Smooth muscle cell (in vitro differentiated cells): ENCODE measurements around the gene AGPS. TPM values are rescaled to one million over a fixed set of nuclear protein-coding genes. Genes with fewer than 3 reads are reported as not detected.
A peak's percentile ranks its signal among the peaks of the same experiment; 100 is the strongest.

Experiments
- DNase-seq: peaks from one replicate; lab custom pipeline; 2025; ENCODE audit not compliant: unreplicated experiment; lab: John Stamatoyannopoulos, UW
- H2AFZ ChIP-seq: fragments of 200-600 bp; sonication (generic); 2 replicates; pipeline ENCODE4 v1.6.0; 2016; ENCODE audit warnings: antibody characterized with exemption, low read depth, mild to moderate bottlenecking
- H3F3A ChIP-seq: fragments of 200-600 bp; sonication (generic); 2 replicates; pipeline ENCODE4 v1.6.0; 2017; ENCODE audit warnings: antibody characterized with exemption, low read depth
- H3K27ac ChIP-seq: fragments of 200-600 bp; sonication (generic); 2 replicates; pipeline ENCODE4 v1.5.1; 2016; ENCODE audit warnings: low read depth, mild to moderate bottlenecking
- H3K27me3 ChIP-seq: fragments of 200-600 bp; sonication (generic); 2 replicates; pipeline ENCODE4 v1.6.1; 2016; ENCODE audit warnings: low read depth, mild to moderate bottlenecking
- H3K36me3 ChIP-seq: fragments of 200-600 bp; sonication (generic); 2 replicates; pipeline ENCODE4 v1.5.1; 2016; ENCODE audit warnings: low read depth
- H3K4me1 ChIP-seq: fragments of 200-600 bp; sonication (generic); 2 replicates; pipeline ENCODE4 v1.5.1; 2016; ENCODE audit warnings: low read depth
- H3K4me2 ChIP-seq: fragments of 200-600 bp; sonication (generic); 2 replicates; pipeline ENCODE4 v1.6.0; 2016; ENCODE audit warnings: mild to moderate bottlenecking
- H3K4me3 ChIP-seq: fragments of 200-600 bp; sonication (generic); 2 replicates; pipeline ENCODE4 v1.5.1; 2016; ENCODE audit warnings: mild to moderate bottlenecking
- H3K79me2 ChIP-seq: fragments of 200-600 bp; sonication (generic); 2 replicates; pipeline ENCODE4 v1.6.0; 2016; ENCODE audit warnings: low read depth, mild to moderate bottlenecking
- H3K9ac ChIP-seq: fragments of 200-600 bp; sonication (generic); 2 replicates; pipeline ENCODE4 v1.6.0; 2016; ENCODE audit warnings: low read depth
- H3K9me3 ChIP-seq: fragments of 200-600 bp; sonication (generic); replicated peaks from 2 replicates; pipeline ENCODE4 v1.5.1; 2016; ENCODE audit warnings: low read depth
- H4K20me1 ChIP-seq: fragments of 200-600 bp; sonication (generic); 2 replicates; pipeline ENCODE4 v1.6.0; 2016; ENCODE audit warnings: low read depth
- WGBS: methylation state at CpG from one replicate; pipeline ENCODE4 v1.1.7; 2016; ENCODE audit warnings: low lambda C conversion rate; 5-methylcytosine and 5-hydroxymethylcytosine counted together
- polyA plus RNA-seq: library from polyadenylated mRNA; unstranded; fragments of >200 nt; fragmentation: Nextera tagmentation; extraction: Ambion mirVana; gene quantifications from 2 replicates; pipeline ENCODE4 v1.2.1, GENCODE V29; 2016
- total RNA-seq: library from RNA; depleted of rRNA; stranded (reverse); fragments of >200 nt; gene quantifications from 2 replicates; pipeline ENCODE4 v1.2.3, GENCODE V29; 2014
- TF ChIP-seq, protein P1 (sequence below): fragments of 200-600 bp; sonication (generic); IDR thresholded peaks from 2 replicates; pipeline ENCODE4 v1.5.1; 2017; ENCODE audit warnings: borderline replicate concordance, mild to moderate bottlenecking, antibody characterized with exemption; ENCODE audit not compliant: insufficient read depth, poor library complexity, severe bottlenecking

AGPS gene
- total and polyA plus RNA-seq, 2 experiments from 2014 or later, result 19.5 to 41.4 TPM

GRCh38 chr2:177467646-177468045 is 75.1 kb downstream of the AGPS start:
- peak overlapping the region; percentile 21 for H3K27ac ChIP-seq
- peaks cover 3% of the 10 kb centered on the region for H3K4me1 ChIP-seq
- no peak overlapping the region for H3K9ac ChIP-seq
- H4K20me1 ChIP-seq, result no peaks in the 10 kb centered on the region
- no peak for DNase-seq
- no peaks in the 10 kb centered on the region for H3K9me3 ChIP-seq
- no peaks in the 10 kb centered on the region for H3K27me3 ChIP-seq
- peaks cover 13% of the 10 kb centered on the region for H3K36me3 ChIP-seq
- no peaks in the 10 kb centered on the region for H3K79me2 ChIP-seq
- TF ChIP-seq, protein P1, sequence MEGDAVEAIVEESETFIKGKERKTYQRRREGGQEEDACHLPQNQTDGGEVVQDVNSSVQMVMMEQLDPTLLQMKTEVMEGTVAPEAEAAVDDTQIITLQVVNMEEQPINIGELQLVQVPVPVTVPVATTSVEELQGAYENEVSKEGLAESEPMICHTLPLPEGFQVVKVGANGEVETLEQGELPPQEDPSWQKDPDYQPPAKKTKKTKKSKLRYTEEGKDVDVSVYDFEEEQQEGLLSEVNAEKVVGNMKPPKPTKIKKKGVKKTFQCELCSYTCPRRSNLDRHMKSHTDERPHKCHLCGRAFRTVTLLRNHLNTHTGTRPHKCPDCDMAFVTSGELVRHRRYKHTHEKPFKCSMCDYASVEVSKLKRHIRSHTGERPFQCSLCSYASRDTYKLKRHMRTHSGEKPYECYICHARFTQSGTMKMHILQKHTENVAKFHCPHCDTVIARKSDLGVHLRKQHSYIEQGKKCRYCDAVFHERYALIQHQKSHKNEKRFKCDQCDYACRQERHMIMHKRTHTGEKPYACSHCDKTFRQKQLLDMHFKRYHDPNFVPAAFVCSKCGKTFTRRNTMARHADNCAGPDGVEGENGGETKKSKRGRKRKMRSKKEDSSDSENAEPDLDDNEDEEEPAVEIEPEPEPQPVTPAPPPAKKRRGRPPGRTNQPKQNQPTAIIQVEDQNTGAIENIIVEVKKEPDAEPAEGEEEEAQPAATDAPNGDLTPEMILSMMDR, result no peak
- no peak overlapping the region for H2AFZ ChIP-seq
- no peak overlapping the region for H3K4me2 ChIP-seq
- H3K4me3 ChIP-seq, result no peak overlapping the region
- 60% methylated on average over 1 of the region's 1 CpG for WGBS
- no peaks in the 10 kb centered on the region for H3F3A ChIP-seq

GRCh38 chr2:177471990-177472389 is 79.4 kb downstream of the AGPS start:
- H3K4me1 ChIP-seq, result peaks cover 3% of the 10 kb centered on the region
- TF ChIP-seq, protein P1, result no peak
- no peak overlapping the region for H2AFZ ChIP-seq
- H3K4me2 ChIP-seq, result no peak overlapping the region
- no peak overlapping the region for H3K27ac ChIP-seq
- no peaks in the 10 kb centered on the region for H3K9me3 ChIP-seq
- no peaks in the 10 kb centered on the region for H3F3A ChIP-seq
- DNase-seq, result no peak
- WGBS, result 100% methylated on average over 2 of the region's 2 CpGs
- no peak overlapping the region for H3K9ac ChIP-seq
- H3K27me3 ChIP-seq, result no peaks in the 10 kb centered on the region
- H3K4me3 ChIP-seq, result no peak overlapping the region
- H4K20me1 ChIP-seq, result no peaks in the 10 kb centered on the region
- H3K36me3 ChIP-seq, result peaks cover 13% of the 10 kb centered on the region
- H3K79me2 ChIP-seq, result no peaks in the 10 kb centered on the region

DNA sequence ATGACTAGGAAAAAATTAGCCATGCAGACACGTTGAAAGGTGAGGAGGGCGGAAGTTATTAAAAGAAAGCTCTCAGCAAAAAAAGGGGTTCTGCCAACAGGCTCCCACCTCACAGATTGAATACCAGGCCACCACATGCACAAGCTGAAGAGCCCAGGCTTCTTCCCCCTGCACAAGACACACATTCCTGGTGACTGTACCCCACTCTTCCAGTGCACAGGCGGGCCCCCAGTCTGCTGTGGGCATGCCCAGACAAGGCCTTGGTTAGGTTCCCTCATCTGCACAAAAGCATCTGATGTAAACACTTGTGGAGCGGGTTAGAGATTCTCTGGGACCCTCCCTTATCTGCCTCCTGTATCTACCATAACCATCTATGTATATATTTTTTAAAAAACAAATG is 81.7 kb downstream of the AGPS start:
- Histone ChIP-seq H3K4me3 (no peak overlapping the region), H2AFZ (no peak overlapping the region), H4K20me1 (no peaks in the 10 kb centered on the region), H3K4me2 (no peak overlapping the region), H3K36me3 (peaks cover 21% of the 10 kb centered on the region), H3K79me2 (peaks cover 3% of the 10 kb centered on the region), H3K27me3 (no peaks in the 10 kb centered on the region), H3K9me3 (peaks cover 4% of the 10 kb centered on the region), H3K9ac (no peak overlapping the region), H3K27ac (peak overlapping the region; percentile 59), H3K4me1 (no peaks in the 10 kb centered on the region), H3F3A (no peaks in the 10 kb centered on the region)
- TF ChIP-seq, protein P1, result no peak
- no peak for DNase-seq
- whole genome bisulfite sequencing, result 87% methylated on average over 4 of the region's 4 CpGs

GRCh38 chr2:177474998-177475397 is 82.4 kb downstream of the AGPS start:
- no peaks in the 10 kb centered on the region for H3K27me3 ChIP-seq
- H3K4me2 ChIP-seq, result no peak overlapping the region
- no peaks in the 10 kb centered on the region for H4K20me1 ChIP-seq
- H3K27ac ChIP-seq, result peak overlapping the region; percentile 59
- peaks cover 3% of the 10 kb centered on the region for H3K79me2 ChIP-seq
- no peaks in the 10 kb centered on the region for H3F3A ChIP-seq
- no peak for DNase-seq
- peaks cover 27% of the 10 kb centered on the region for H3K36me3 ChIP-seq
- H3K4me3 ChIP-seq, result no peak overlapping the region
- peaks cover 4% of the 10 kb centered on the region for H3K9me3 ChIP-seq
- TF ChIP-seq, protein P1, result no peak
- no peak overlapping the region for H2AFZ ChIP-seq
- 88% methylated on average over 1 of the region's 1 CpG for WGBS
- H3K4me1 ChIP-seq, result no peaks in the 10 kb centered on the region
- no peak overlapping the region for H3K9ac ChIP-seq
